ENCODE results near the gene HDAC4. TPM values are rescaled to one million over a fixed set of nuclear protein-coding genes. Genes with fewer than 3 reads are reported as not detected.
"Not testable (repeated sequence)": the region's sequence is repeated elsewhere in the genome, so short reads cannot be mapped to it uniquely, and the experiment has no call there.

Gene HDAC4
- polyA plus RNA-seq, 6 donors from 2014 or later, result 1.5 to 6.8 (median 2.8) TPM; not detected in 1

- Mint-ChIP-seq H3K27me3 (no peaks in the 10 kb centered on the region), H3K4me3 (no peak overlapping the region), H3K36me3 (no peaks in the 10 kb centered on the region), H3K27ac (peak overlapping the region in 1 of 6 donors; percentile 29), H3K9me3 (no peaks in the 10 kb centered on the region), H3K4me1 (no peaks in the 10 kb centered on the region)
- ATAC-seq (ENCODE audit: low read depth in 2 of 2) (no peak), DNase-seq (no peak)
Observed at GRCh38 chr2:239043326-239043725, 357.5 kb downstream of the HDAC4 start.

- no peak for ATAC-seq (ENCODE audit: low read depth in 2 of 2)
- peaks cover 0 to under 1% (median 0%) of the 10 kb centered on the region in 3 donors for H3K27me3 Mint-ChIP-seq
- no peak overlapping the region for H3K4me3 Mint-ChIP-seq
- H3K36me3 Mint-ChIP-seq, result no peaks in the 10 kb centered on the region
- no peaks in the 10 kb centered on the region for H3K9me3 Mint-ChIP-seq
- H3K4me1 Mint-ChIP-seq, result no peaks in the 10 kb centered on the region
- DNase-seq, result no peak
- H3K27ac Mint-ChIP-seq, result no peak overlapping the region
Observed at GRCh38 chr2:239042551-239043320, 358.1 kb downstream of the HDAC4 start.

- Mint-ChIP-seq H3K27me3 (peaks cover 0 to 6% (median 0%) of the 10 kb centered on the region in 3 donors), H3K36me3 (no peaks in the 10 kb centered on the region), H3K27ac (no peak overlapping the region), H3K4me3 (no peak overlapping the region), H3K4me1 (no peaks in the 10 kb centered on the region), H3K9me3 (no peaks in the 10 kb centered on the region)
- no peak for ATAC-seq (ENCODE audit: low read depth in 2 of 2)
- DNase-seq, result no peak
Observed at GRCh38 chr2:239042046-239042445, 358.8 kb downstream of the HDAC4 start.

GRCh38 chr2:239041062-239041461, 359.8 kb downstream of the HDAC4 start:
- DNase-seq, result no peak
- Mint-ChIP-seq H3K4me3 (no peak overlapping the region), H3K9me3 (no peaks in the 10 kb centered on the region), H3K27ac (no peak overlapping the region), H3K4me1 (no peaks in the 10 kb centered on the region), H3K36me3 (no peaks in the 10 kb centered on the region), H3K27me3 (peaks cover 0 to 6% (median 0%) of the 10 kb centered on the region in 3 donors)
- ATAC-seq (ENCODE audit: low read depth in 2 of 2), result no peak

- Mint-ChIP-seq H3K4me1 (no peaks in the 10 kb centered on the region), H3K4me3 (no peak overlapping the region), H3K27me3 (peaks cover 0 to 6% (median 0%) of the 10 kb centered on the region in 3 donors), H3K9me3 (no peaks in the 10 kb centered on the region), H3K27ac (no peak overlapping the region), H3K36me3 (no peaks in the 10 kb centered on the region)
- no peak for ATAC-seq (ENCODE audit: low read depth in 2 of 2)
- no peak for DNase-seq
Observed at GRCh38 chr2:239040152-239040761, 360.6 kb downstream of the HDAC4 start.

GRCh38 chr2:239039479-239039861, 361.4 kb downstream of the HDAC4 start:
- DNase-seq (no peak), ATAC-seq (ENCODE audit: low read depth in 2 of 2) (no peak)
- no peaks in the 10 kb centered on the region for H3K9me3 Mint-ChIP-seq
- H3K4me3 Mint-ChIP-seq, result no peak overlapping the region
- H3K27ac Mint-ChIP-seq, result no peak overlapping the region
- H3K36me3 Mint-ChIP-seq, result no peaks in the 10 kb centered on the region
- H3K4me1 Mint-ChIP-seq, result no peaks in the 10 kb centered on the region
- H3K27me3 Mint-ChIP-seq, result peaks cover 0 to 12% (median 4%) of the 10 kb centered on the region in 3 donors

GRCh38 chr2:239038773-239039478, 361.9 kb downstream of the HDAC4 start:
- Mint-ChIP-seq H3K27me3 (peaks cover 0 to 18% (median 9%) of the 10 kb centered on the region in 3 donors), H3K4me1 (no peaks in the 10 kb centered on the region), H3K27ac (no peak overlapping the region), H3K9me3 (no peaks in the 10 kb centered on the region), H3K36me3 (no peaks in the 10 kb centered on the region), H3K4me3 (no peak overlapping the region)
- ATAC-seq (ENCODE audit: low read depth in 2 of 2) (no peak), DNase-seq (no peak)

- not testable (repeated sequence) for ATAC-seq (ENCODE audit: low read depth in 2 of 2); H3K4me3 Mint-ChIP-seq; H3K9me3 Mint-ChIP-seq; DNase-seq; H3K4me1 Mint-ChIP-seq; H3K27ac Mint-ChIP-seq; H3K36me3 Mint-ChIP-seq
- H3K27me3 Mint-ChIP-seq, result peaks cover 0 to 20% (median 9%) of the 10 kb centered on the region in 3 donors
Observed at GRCh38 chr2:239038284-239038683, 362.5 kb downstream of the HDAC4 start.

- DNase-seq, result no peak
- no peak for ATAC-seq (ENCODE audit: low read depth in 2 of 2)
- Mint-ChIP-seq H3K27me3 (peaks cover 0 to 20% (median 9%) of the 10 kb centered on the region in 3 donors), H3K27ac (no peak overlapping the region), H3K4me1 (no peaks in the 10 kb centered on the region), H3K9me3 (no peaks in the 10 kb centered on the region), H3K4me3 (no peak overlapping the region), H3K36me3 (no peaks in the 10 kb centered on the region)
Observed at GRCh38 chr2:239037559-239037910, 363.3 kb downstream of the HDAC4 start.

GRCh38 chr2:239036819-239037558, 363.8 kb downstream of the HDAC4 start:
- peaks cover 0 to 20% (median 9%) of the 10 kb centered on the region in 3 donors for H3K27me3 Mint-ChIP-seq
- DNase-seq (no peak), ATAC-seq (ENCODE audit: low read depth in 2 of 2) (no peak)
- no peaks in the 10 kb centered on the region for H3K4me1 Mint-ChIP-seq
- H3K4me3 Mint-ChIP-seq, result no peak overlapping the region
- no peaks in the 10 kb centered on the region for H3K9me3 Mint-ChIP-seq
- no peak overlapping the region for H3K27ac Mint-ChIP-seq
- no peaks in the 10 kb centered on the region for H3K36me3 Mint-ChIP-seq

GRCh38 chr2:239035997-239036731, 364.7 kb downstream of the HDAC4 start:
- ATAC-seq (ENCODE audit: low read depth in 2 of 2), result no peak
- Mint-ChIP-seq H3K27ac (no peak overlapping the region), H3K36me3 (no peaks in the 10 kb centered on the region), H3K27me3 (peaks cover 7 to 20% (median 9%) of the 10 kb centered on the region in 3 donors), H3K4me1 (no peaks in the 10 kb centered on the region), H3K4me3 (no peak overlapping the region), H3K9me3 (no peaks in the 10 kb centered on the region)
- no peak for DNase-seq

- H3K27ac Mint-ChIP-seq, result no peak overlapping the region
- no peaks in the 10 kb centered on the region for H3K9me3 Mint-ChIP-seq
- H3K27me3 Mint-ChIP-seq, result peaks cover 9 to 20% (median 11%) of the 10 kb centered on the region in 3 donors
- no peaks in the 10 kb centered on the region for H3K36me3 Mint-ChIP-seq
- peak; percentile 39 for DNase-seq
- H3K4me1 Mint-ChIP-seq, result no peaks in the 10 kb centered on the region
- ATAC-seq (ENCODE audit: low read depth in 2 of 2), result peak; percentile 55 to 73
- no peak overlapping the region for H3K4me3 Mint-ChIP-seq
Observed at GRCh38 chr2:239035361-239035814, 365.4 kb downstream of the HDAC4 start.
